Measurements from ENCODE around the gene WFDC10A. TPM values are rescaled to one million over a fixed set of nuclear protein-coding genes. Genes with fewer than 3 reads are reported as not detected.
"Not testable (repeated sequence)": the region's sequence is repeated elsewhere in the genome, so short reads cannot be mapped to it uniquely, and the experiment has no call there.

Gene WFDC10A
- total RNA-seq, 1 donor from 2014 or later, result not detected

DNA sequence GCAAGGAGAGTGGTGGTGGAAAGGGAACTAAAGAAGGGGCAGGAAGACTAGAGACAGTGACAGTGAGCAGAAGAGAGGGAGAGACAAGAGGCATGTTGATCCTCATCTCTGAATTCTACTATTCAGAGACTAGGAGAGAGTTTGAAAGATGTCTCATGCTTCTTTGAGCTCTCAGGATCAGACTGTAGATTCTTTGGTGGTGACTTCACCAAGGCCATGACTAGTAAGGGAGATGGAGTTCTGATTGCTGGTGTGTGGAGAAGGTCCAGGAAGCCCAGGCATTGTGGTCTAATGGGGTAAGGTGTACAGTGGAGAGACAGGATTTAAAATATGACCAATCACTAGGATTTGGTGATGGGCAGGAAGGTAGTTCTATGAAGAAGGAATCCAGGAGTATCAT is 832 bp downstream of the WFDC10A start:
- Mint-ChIP-seq H3K36me3 (ENCODE audit: unreplicated experiment) (no peaks in the 10 kb centered on the region), H3K27ac (ENCODE audit: unreplicated experiment) (no peak overlapping the region), H3K4me3 (ENCODE audit: unreplicated experiment) (no peak overlapping the region)

DNA sequence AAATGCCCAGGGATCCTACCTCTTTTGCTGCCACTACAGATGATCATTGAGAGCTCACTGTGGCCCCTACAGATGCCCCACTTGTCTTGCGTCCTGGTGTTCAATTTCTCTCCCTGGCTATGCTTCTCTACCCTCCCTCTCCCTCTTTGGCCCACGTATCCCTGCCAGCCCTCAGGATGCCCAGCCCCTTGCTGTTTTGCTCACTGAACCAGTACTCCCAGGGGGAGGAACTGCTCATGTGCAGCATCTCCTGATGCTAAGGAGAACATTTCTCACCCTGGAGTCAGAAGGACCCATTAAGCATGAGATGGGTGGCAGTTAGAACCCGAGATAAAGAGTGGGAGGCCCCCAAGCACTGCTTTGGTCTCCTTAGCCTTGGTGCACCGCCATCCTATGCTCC is 1.6 kb downstream of the WFDC10A start, which contains the start of gene WFDC9:
Gene WFDC9 (minus strand): TSS at position 101 of the 400 bp plus-strand sequence. CDS start 21,103 bp downstream, outside the sequence.
- no peak within 1 kb of the TSS for H3K4me3 Mint-ChIP-seq (ENCODE audit: unreplicated experiment)
- H3K9me3 Mint-ChIP-seq (ENCODE audit: unreplicated experiment), result no peaks in the 10 kb centered on the region
- DNase-seq (ENCODE audit: extremely low spot score, unreplicated experiment), result no peak
- H3K27me3 Mint-ChIP-seq (ENCODE audit: unreplicated experiment), result peaks cover 11% of the 10 kb centered on the region
- no peak within 1 kb of the TSS for H3K27ac Mint-ChIP-seq (ENCODE audit: unreplicated experiment)
- TF ChIP-seq, protein P1, sequence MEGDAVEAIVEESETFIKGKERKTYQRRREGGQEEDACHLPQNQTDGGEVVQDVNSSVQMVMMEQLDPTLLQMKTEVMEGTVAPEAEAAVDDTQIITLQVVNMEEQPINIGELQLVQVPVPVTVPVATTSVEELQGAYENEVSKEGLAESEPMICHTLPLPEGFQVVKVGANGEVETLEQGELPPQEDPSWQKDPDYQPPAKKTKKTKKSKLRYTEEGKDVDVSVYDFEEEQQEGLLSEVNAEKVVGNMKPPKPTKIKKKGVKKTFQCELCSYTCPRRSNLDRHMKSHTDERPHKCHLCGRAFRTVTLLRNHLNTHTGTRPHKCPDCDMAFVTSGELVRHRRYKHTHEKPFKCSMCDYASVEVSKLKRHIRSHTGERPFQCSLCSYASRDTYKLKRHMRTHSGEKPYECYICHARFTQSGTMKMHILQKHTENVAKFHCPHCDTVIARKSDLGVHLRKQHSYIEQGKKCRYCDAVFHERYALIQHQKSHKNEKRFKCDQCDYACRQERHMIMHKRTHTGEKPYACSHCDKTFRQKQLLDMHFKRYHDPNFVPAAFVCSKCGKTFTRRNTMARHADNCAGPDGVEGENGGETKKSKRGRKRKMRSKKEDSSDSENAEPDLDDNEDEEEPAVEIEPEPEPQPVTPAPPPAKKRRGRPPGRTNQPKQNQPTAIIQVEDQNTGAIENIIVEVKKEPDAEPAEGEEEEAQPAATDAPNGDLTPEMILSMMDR (IDR thresholded peaks at IDR 0.05), result no peak
- H3K4me1 Mint-ChIP-seq (ENCODE audit: unreplicated experiment), result no peaks in the 10 kb centered on the region
- no peaks in the 10 kb centered on the region for H3K36me3 Mint-ChIP-seq (ENCODE audit: unreplicated experiment)

More for the DNA sequence above, 832 bp downstream of the WFDC10A start:
- no peaks in the 10 kb centered on the region for H3K4me1 Mint-ChIP-seq (ENCODE audit: unreplicated experiment)
- H3K27me3 Mint-ChIP-seq (ENCODE audit: unreplicated experiment), result peaks cover 11% of the 10 kb centered on the region
- TF ChIP-seq, protein P1 (IDR thresholded peaks at IDR 0.05), result no peak
- no peaks in the 10 kb centered on the region for H3K9me3 Mint-ChIP-seq (ENCODE audit: unreplicated experiment)
- DNase-seq (ENCODE audit: extremely low spot score, unreplicated experiment), result no peak

GRCh38 chr20:45636513-45636912 is 7.0 kb downstream of the WFDC10A start:
- Mint-ChIP-seq H3K4me3 (ENCODE audit: unreplicated experiment) (no peak overlapping the region), H3K27me3 (ENCODE audit: unreplicated experiment) (no peaks in the 10 kb centered on the region), H3K4me1 (ENCODE audit: unreplicated experiment) (no peaks in the 10 kb centered on the region), H3K9me3 (ENCODE audit: unreplicated experiment) (no peaks in the 10 kb centered on the region), H3K36me3 (ENCODE audit: unreplicated experiment) (no peaks in the 10 kb centered on the region), H3K27ac (ENCODE audit: unreplicated experiment) (no peak overlapping the region)
- TF ChIP-seq, protein P1 (IDR thresholded peaks at IDR 0.05), result no peak
- DNase-seq (ENCODE audit: extremely low spot score, unreplicated experiment), result no peak

DNA sequence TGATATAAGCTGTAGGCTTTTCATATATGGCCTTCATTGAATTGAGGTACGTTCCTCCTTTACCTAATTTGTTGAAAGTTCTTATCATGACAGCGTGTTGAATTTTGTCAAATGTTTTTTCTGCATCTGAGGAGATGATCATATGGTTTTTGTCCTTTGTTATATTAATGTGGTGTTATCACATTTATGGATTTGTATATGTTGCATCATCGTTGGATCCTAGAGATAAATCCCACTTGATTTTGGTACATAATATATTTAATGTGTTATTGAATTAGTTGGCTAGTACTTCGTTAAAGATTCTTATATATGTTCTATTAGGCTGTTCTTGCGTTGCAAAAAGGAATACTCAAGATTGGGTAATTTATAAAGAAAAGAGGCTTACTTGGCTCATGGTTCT is 10.1 kb downstream of the WFDC10A start:
- TF ChIP-seq, protein P1 (IDR thresholded peaks at IDR 0.05), result no peak
- no peaks in the 10 kb centered on the region for H3K36me3 Mint-ChIP-seq (ENCODE audit: unreplicated experiment)
- H3K27me3 Mint-ChIP-seq (ENCODE audit: unreplicated experiment), result peaks cover 3% of the 10 kb centered on the region
- H3K4me1 Mint-ChIP-seq (ENCODE audit: unreplicated experiment), result no peaks in the 10 kb centered on the region
- no peak overlapping the region for H3K27ac Mint-ChIP-seq (ENCODE audit: unreplicated experiment)
- no peak overlapping the region for H3K4me3 Mint-ChIP-seq (ENCODE audit: unreplicated experiment)
- H3K9me3 Mint-ChIP-seq (ENCODE audit: unreplicated experiment), result no peaks in the 10 kb centered on the region
- DNase-seq (ENCODE audit: extremely low spot score, unreplicated experiment), result no peak

DNA sequence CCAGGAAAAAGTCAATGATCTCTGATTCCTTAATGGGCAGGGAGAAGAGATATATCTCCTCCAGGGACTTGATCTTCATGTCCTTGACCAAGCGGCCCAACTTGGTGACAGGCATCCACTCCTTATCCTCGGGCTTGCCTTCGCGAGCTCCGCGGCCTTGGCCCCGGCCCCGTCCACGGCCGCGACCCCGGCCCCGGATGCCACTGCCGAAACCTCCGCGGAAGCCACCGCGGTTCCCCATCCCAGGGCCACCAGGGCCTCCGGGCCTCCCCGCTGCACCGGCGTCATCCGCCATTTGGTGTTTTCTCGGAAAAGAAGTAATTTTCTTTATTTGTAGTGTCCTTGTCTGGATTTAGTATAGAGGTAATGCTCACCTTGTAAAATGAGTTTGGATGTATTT is 11.5 kb downstream of the WFDC10A start:
- not testable (repeated sequence) for H3K27ac Mint-ChIP-seq (ENCODE audit: unreplicated experiment); H3K4me3 Mint-ChIP-seq (ENCODE audit: unreplicated experiment); H3K9me3 Mint-ChIP-seq (ENCODE audit: unreplicated experiment); H3K27me3 Mint-ChIP-seq (ENCODE audit: unreplicated experiment); H3K4me1 Mint-ChIP-seq (ENCODE audit: unreplicated experiment); DNase-seq (ENCODE audit: extremely low spot score, unreplicated experiment); H3K36me3 Mint-ChIP-seq (ENCODE audit: unreplicated experiment)

DNA sequence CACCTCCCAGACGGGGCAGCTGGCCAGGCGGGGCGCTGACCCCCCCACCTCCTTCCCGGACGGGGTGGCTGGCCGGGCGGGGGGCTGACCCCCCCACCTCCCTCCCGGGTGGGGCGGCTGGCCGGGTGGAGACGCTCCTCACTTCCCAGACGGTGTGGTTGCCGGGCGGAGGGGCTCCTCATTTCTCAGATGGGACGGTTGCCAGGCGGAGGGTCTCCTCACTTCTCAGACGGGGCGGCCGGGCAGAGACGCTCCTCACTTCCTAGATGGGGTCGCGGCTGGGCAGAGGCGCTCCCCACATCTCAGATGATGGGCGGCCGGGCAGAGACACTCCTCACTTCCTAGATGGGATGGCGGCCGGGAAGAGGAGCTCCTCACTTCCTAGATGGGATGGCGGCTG is 16.3 kb downstream of the WFDC10A start:
- not testable (repeated sequence) for H3K27ac Mint-ChIP-seq (ENCODE audit: unreplicated experiment); H3K27me3 Mint-ChIP-seq (ENCODE audit: unreplicated experiment); H3K9me3 Mint-ChIP-seq (ENCODE audit: unreplicated experiment); H3K4me1 Mint-ChIP-seq (ENCODE audit: unreplicated experiment); H3K36me3 Mint-ChIP-seq (ENCODE audit: unreplicated experiment); H3K4me3 Mint-ChIP-seq (ENCODE audit: unreplicated experiment); DNase-seq (ENCODE audit: extremely low spot score, unreplicated experiment)

Data from osteocyte (in vitro differentiated cells).